ENCODE data around the gene CTSA. TPM values are rescaled to one million over a fixed set of nuclear protein-coding genes. Genes with fewer than 3 reads are reported as not detected.
"Not testable (repeated sequence)": the region's sequence is repeated elsewhere in the genome, so short reads cannot be mapped to it uniquely, and the experiment has no call there.

Gene CTSA
- total RNA-seq, 1 donor from 2014 or later: 57.4 TPM

DNA sequence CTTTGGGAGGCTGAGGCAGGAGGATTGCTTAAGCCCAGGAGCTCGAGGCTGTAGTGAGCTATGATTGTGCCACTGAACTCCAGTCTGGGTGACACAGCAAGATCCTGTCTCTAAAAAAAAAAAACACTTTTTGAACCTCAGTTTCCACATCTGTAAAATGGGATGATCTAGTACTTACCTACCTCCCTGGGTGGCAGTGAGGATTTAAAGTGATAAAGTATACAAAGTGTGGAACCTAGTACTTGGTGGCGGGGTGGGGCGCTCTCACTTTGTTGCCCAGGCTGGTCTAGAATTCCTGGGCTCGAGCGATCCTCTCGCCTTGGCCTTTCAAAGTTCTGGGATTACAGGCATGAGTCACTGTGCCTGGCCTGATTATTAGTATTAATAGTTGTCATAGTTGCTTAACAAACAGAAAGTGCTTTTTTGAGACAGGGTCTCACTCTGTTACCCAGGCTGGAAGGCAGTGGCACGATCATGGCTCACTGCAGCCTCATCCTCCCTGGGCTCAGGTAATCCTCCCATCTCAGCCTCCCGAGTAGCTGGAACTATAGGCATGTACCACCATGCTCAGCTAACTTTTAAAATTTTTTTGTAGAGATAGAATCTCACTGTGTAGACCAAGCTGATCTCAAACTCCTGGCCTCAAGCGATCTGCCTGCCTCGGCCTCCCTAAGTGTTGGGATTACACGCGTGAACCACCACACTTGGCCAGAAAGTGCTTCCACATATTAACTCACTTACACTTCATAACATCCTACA lies 27.8 kb downstream of the CTSA start:
- ATAC-seq: no peak

DNA sequence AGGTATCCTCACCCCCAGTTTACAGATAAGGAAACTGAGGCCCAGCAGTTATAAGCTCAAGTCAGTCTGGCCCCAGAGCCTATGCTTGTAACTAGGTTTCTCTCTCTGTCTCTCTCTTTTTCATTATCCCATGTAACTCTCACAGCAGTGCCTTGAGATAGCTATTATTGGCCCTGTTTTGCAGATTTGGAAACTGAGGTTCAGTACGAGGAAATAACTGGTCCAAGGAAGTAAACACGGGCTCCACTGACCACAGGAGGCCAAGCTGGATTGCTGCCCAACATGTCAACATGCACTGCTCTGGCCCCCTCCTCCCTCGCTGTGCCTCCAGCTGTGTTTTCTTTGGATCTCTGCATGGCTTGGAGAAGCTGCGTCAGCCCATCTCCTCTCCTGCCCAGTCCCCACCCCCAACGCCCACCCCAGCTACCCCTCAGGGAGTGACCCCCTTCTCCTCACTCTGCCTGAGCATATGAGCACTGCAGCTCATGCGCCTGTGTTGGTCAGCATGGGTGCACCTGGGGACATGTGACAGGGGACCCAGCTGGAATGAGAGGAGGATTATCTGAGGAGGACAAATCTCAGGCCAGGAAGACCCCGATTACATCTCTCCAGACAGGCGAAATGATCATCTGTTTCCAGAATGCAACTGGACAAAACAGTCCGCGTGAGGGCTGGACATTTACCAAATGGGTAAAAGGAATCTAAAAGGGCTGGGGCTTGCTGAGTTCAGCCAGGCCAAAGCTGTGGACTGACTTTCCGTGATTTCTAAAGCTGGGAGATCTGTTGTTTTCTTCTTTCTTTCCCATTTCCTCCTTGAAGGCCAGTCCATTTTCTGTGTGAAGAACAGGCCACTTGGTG lies 28.6 kb downstream of the CTSA start:
- ATAC-seq: no peak

DNA sequence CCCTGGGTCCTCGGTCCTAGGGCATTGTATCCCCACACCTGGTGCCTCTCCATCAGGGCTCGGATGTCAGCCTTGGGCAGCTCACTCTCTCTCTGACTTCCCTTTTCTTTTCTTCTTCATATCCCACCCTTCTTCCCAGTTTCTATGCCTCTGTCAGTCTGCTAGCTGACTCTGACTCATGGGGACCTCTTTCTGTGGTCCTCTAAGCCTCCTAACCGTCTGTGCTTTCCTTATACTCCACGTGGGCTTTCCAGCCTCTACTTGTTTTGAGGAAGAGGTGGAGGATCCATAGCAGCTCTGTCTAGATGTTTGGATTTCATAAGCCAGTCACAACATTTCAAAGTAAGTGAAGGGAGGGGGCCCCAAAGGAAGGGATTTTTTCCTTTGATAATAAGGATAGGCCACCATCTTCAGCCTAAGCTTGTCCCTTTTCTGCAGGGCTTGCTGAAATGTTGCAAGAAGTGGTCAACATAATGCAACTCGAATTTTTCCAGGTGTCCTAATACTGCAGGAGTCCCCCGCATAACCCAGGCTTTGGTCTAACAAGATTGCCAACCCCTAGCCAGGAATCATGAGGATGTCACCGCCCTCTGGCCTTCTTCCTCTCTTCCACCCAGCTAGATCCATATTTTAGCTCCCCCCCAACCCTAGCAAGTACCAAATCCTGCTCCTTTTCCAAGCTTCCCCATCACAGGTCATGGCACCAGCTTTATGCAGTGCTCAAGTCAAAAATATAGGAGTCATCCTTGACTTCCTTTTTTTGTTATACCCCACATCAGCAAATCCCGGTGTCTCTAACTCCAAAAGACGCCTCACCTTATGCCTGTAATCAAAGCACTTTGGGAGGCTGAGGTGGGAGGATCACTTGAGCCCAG lies 29.6 kb downstream of the CTSA start:
- ATAC-seq: no peak

DNA sequence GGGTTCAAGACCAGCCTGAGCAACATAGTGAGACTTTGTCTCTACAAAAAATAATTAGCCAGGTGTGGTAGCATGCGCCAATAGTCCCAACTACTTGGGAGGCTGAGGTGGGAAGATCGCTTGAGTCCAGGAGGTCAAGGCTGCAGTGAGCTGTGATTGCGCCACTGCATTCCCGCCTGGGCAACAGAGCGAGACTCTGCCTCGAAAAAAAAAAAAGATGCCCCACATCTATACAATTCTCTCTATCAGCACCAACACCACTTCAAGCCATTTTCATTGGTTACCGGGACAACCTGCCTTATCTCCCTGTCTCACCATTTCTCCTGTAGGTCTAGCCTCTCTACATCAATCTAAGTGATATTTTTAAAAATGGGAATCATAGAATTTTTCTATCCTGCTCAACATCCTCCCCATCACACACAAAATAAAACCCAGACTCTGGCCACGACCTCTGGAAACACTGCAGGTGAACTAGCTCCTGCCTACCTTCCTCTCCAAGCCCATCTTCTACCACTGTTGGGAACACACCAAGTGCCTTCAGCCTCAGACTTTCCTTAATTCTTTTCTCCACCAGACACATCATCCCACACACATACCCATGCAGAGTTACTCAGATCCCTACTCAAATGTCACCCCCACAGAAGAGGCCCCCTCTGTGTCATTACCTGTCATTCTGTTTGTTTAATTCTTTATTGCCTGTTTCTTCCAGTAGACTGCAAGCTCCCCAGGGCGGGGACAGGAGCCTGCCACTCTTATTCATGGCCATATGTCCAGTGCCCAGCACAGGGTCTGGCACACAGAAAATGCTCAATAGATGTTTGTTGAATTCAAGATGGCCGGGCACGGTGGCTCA lies 30.4 kb downstream of the CTSA start:
- no peak for ATAC-seq

DNA sequence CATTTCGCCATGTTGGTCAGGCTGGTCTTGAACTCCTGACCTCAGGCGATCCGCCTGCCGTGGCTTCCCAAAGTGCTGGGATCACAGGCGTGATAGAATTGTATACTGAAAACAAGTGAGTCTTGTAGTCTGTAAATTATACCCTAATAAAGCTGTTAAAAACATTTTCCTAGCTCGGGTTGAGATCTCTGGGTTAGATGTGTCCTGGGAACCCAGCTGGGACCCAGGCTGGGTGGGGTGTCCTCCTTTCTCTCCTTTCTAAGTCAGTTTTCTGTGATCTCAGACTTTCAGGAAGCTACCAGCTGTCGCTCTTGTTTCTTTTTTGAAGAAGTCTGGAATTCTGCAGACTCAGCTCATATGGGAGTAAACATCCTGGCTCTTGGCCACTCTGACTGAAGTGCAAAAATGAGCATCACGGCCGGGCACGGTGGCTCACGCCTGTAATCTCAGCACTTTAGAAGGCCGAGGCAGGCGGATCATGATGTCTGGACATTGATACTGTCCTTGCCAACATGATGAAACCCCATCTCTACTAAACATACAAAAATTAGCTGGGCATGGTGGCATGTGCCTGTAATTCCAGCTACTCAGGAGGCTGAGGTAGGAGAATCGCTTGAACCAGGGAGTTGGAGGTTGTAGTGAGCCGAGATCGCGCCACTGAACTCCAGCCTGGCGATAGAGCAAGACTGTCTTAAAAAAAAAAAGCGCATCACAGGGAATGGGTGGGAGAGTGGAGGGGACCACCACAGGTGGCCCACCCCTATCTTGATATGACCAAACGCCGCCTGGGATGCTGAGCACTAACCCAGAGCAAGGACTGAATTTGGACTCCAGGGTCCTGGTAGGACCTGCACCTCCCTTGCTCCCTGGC lies 33.5 kb downstream of the CTSA start:
- no peak for ATAC-seq

DNA sequence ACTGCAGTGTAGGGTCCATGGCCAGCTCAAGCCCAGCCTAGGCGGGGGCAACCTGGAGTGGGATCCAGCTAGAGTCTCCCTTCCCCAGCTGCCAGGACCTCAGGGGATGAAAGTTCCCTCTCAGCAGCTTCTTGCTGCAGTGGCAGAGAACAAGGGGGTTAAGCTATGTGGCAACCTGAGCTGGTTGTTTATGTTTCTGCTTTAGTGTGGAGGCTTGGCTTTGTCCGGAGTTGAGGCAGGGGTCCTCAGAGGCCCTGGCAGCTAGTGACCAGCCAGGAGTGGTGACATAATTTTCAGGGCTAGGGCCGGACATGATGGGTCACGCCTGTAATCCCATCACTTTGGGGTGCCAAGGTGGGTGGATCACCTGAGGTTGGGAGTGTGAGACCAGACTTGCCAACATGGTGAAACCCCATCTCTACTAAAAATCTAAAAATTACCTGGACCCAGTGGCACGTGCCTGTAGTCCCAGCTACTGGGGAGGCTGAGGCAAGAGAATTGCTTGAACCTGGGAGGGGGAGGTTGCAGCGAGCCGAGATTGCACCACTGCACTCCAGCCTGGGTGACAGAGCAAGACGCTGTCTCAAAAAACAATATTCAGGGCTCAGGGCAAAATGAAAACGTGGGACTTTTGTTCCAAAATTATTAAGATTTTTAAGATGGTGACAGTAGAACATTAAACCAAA lies 34.8 kb downstream of the CTSA start:
- ATAC-seq: no peak

DNA sequence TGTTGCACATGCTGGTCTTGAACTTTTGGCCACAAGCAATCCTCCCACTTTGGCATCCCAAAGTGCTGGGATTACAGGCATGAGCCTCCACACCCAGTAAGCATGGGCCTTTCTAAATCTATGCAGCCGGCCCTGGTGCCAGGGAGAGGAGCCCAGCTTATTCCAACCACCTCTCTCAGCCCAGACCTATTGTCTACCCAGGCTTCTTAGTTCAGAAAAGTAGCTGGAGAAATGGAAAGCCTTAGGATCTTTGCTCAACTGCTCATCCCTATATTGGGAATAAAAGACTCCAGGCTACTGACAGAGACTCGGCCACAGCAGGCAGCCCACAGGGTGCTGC lies 35.6 kb downstream of the CTSA start:
- ATAC-seq: no peak

DNA sequence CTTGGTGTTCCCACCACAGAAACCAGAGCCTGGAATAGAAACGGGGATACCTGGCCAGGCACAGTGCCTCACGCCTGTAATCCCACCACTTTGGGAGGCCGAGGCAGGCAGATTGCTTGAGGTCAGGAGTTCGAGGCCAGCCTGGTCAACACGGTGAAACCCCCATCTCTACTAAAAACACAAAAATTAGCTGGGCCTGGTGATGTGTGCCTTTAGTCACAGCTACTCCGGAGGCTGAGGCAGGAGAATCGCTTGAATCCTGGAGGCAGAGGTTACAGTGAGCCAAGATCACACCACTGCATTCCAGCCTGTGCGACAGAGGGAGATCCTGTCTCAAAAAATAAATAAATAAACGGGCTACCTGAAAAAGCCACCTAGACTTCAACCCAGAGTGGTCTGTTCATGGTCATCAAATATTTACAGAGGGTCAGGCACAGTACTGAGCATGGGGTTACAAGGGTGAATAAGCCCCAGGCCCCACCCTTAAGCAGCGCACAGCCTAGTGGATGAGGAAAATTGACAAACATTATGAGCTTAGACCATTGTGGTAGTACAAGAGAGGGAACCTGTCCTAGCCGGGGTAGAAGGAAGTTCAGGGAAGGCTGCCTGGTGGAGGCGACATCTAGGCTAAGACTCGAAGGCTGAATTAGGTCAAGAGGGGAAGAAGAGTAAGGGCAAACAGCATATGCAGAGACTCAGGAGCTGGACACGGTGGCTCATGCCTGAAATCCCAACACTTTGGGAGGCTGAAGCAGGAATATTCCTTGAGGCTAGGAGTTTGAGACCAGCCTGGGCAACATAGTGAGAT lies 36.1 kb downstream of the CTSA start:
- peak; percentile 10 for ATAC-seq

DNA sequence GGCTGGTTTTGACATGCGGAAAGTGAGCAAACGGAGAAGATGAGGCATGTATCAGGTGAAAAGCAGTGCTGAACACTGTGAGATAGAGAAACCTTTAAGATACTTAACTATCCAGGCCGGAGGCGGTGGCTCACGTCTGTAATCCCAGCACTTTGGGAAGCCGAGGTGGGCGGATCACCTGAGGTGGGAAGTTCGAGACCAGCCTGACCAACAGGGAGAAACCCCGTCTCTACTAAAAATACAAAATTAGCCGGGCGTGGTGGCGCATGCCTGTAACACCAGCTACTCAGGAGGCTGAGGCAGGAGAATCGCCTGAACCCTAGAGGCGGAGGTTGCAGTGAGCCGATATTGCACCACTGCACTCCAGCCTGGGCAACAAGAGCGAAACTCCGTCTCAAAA lies 40.5 kb downstream of the CTSA start:
- not testable (repeated sequence) for ATAC-seq

DNA sequence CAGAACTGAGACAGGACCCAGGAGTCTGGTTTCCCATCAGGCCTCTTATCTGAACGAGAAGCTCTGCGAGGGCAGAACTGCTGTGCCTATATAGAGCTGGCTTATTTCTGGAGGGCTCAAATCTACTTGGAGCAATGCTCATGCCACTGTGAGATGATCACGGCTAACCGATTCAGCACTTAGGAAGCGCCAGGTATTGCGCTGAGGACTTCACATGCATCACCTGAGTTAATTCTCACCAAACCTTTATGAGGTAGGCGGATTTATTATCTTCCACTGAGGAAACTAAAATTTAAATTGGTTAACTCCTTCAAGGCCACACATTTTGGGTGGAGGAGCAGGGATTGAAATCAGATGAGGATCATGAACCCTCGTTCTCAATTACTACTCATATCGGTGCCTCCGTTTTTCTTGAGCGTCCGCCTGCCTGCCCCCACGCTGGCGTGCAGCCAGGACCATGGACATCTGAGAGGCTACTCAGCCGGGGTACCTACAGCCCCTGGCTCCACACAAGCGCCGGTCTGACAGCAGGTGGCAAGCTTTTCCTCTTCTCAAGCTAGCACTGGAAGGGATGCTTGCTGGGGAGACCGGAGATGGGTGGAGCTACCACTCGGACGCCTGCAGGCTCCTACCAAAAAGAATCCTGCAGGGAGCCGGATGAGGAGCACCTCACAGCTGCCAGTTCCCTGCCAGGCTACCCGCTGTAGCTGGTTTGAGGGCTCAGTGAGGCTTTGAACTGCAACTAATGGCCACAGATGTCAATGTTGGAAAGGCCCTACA lies 42.3 kb downstream of the CTSA start:
- peak; percentile 51 for ATAC-seq

DNA sequence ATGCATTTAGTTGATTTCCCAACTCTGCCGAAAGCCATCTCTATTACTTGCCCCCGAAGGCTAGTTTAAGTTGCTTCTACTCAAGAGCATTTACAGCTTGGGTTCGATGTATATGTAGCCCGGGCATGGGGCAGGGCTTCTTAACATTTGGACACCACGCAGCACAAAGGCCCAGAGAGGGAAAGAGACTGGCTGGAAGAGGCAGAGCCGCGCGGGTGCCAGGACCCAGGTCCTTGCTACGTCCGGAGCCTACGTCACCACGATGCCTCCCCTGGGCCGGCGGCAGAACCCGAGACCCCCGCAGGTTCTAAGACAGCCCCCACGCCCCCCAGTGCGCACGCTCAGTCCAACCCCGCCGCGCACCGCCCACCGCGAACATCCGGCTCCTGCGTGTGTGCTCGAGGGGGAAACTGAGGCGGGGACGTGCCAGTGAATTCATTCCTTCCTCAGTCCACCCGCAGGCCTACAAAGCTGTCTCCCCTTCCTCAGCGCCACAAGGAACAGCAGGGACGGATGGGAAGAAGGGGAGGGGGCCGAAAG lies 43.0 kb downstream of the CTSA start:
- ATAC-seq: peak; percentile 16

DNA sequence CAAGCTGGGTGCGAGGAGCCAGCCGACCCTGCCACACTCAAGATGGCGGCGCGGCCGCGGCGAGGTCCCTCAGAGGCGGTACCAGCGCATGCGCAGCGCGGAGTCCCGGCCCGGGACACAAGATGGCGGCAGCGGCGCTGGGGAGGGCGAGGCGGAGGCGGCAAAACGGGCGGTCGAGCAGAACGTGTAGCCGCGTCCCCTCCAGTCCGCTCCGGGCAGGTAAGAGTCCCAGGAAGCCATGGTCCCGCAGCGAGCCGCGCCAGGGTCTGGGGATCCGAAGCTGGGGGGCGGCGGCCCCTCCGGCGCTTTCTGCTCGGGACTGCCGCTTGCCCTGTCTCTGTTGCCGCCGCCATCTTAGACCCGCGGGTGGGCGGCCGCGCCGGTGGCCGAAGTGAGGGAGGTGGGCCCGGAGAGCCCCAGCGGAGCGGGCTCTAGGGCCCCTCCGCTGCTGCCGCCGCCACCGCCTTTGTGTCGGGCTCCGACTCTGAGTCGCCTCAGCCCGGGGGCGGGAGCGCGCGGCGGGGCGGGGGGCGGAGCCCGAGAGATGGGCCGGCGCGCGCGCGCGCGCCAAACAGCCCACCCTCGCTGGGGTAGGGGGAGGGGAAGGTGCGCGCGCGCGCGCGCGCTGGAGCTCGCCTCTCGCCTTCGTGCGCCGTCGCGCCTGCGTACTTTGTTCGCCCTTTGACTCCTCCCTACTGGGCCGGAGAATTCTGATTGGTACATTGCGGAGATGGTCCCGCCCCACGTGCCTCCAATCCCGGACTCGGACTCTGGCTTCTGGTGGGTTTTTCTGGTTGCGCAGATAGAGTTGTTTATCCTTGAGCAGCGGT lies 43.7 kb downstream of the CTSA start, which contains the start of gene PCIF1:
Gene PCIF1 (plus strand): TSS at position 98 of the 830 bp plus-strand sequence. CDS start 4,317 bp downstream, outside the sequence.
- peak; percentile 92 for ATAC-seq

DNA sequence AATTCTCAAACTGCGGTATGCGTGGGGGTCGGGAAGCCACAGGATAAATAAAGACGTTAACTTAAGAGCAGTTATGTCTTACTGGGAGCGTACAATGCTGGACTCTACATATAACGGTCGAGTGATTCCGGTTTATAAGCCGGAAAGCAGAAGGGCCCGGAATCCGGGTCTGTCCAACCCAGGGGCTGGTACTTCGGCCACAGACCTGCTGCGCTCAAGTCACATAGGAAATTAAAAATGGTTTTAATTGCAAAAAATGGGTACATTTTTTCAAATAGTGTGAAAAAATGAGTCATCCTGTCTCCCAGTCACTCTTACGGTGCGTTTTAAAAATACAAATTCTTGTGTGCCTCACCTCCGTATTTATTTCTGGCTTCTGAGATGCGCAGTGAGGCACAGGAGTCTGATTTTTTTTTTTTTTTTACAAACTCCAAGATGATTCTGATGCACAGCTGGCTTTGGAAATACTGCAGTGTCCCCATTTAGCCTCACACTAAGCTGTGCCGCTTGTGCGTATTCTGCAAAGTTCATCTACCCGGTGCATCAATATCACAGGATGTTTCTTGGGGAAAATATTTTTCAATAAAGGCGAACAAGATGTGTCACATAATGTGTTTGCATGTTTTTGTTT lies 44.4 kb downstream of the CTSA start:
- peak; percentile 2 for ATAC-seq

DNA sequence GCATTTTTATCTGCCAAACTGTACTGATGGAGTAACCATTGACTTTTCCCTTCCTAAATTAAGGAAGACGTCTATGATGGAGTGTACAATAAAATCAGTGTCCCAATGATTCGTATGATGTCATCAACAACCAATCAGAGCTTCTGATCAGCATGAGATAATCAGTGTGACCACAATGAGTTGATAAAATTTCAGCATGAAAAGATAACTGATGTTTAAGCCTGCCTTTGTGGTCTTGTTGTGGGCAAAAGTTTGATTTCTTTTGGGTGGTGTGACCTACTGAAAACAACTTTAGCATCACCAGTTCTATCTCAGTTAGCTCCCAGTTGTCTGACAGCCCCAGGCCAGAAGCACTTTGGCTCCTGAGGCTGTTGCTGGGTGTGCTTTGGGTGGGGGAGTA lies 46.6 kb downstream of the CTSA start:
- no peak for ATAC-seq

DNA sequence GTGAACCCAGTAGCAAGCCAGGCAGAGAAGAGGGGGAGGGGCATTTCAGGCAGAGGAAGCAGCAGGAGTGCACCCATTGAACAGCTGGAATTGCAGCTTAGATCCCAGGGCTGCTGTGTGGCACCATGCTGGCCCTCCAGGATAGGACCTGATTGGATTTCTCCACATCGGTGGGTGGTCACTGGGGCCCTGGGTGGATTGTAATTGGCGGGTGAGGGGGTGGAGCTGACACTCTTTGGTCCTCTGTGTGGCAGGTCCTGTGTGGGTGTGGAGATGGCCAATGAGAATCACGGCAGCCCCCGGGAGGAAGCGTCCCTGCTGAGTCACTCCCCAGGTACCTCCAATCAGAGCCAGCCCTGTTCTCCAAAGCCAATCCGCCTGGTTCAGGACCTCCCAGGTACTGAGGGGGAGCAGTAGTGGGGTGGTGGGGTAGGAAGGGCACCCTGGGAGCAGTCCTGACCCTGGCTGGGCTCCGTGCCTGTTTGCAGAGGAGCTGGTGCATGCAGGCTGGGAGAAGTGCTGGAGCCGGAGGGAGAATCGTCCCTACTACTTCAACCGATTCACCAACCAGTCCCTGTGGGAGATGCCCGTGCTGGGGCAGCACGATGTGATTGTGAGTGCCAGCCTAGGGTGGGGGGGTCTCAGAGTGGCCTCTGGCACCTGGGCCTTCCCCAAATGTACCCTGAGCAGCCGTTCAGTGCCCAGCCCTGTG lies 47.7 kb downstream of the CTSA start:
- no peak for ATAC-seq

DNA sequence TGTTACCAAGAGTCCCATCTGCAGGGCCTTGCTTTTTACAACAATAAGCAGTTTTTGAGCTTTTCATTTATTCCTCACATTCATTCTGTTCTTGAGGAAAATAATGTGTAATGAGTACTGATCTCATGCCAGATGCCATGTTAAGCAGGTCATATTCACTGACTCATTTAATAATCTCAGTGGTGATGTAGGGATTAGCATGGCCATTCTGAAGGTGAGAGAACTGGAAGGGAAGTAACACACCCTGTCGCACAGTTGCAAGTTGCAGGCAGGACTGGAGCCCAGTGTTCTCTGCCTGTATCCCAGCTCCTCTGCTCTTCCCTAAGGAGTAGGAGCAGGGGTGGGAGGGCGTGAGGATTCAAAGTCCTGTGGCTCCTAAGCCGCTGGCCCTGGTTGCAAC lies 48.9 kb downstream of the CTSA start:
- ATAC-seq: peak; percentile 54
